GF-D8 (cell line): ENCODE results near the gene SLAMF6.
"Not testable (repeated sequence)": the region's sequence is repeated elsewhere in the genome, so short reads cannot be mapped to it uniquely, and the experiment has no call there.

Experiments used
- DNase-seq: peaks from one replicate; lab custom pipeline; 2025; lab: John Stamatoyannopoulos, UW

The SLAMF6 gene

GRCh38 chr1:160522622-160523345 lies at the start of gene SLAMF6:
SLAMF6 (minus strand) TSS chr1:160523255; CDS start chr1:160523192, 63 bp downstream.
- DNase-seq, result no peak

- no peak for DNase-seq
Measured at GRCh38 chr1:160570840-160571239, 47.8 kb upstream of the SLAMF6 start.

GRCh38 chr1:160569806-160570205 lies 46.8 kb upstream of the SLAMF6 start:
- DNase-seq, result no peak

- peak; percentile 59 for DNase-seq
Measured at GRCh38 chr1:160567858-160568682, 45.0 kb upstream of the SLAMF6 start.

GRCh38 chr1:160567341-160567740 lies 44.3 kb upstream of the SLAMF6 start:
- no peak for DNase-seq

GRCh38 chr1:160565564-160565963 lies 42.5 kb upstream of the SLAMF6 start:
- no peak for DNase-seq

- not testable (repeated sequence) for DNase-seq
Measured at GRCh38 chr1:160563230-160563629, 40.2 kb upstream of the SLAMF6 start.

- not testable (repeated sequence) for DNase-seq
Measured at GRCh38 chr1:160562745-160563144, 39.7 kb upstream of the SLAMF6 start.

GRCh38 chr1:160560806-160561205 lies 37.8 kb upstream of the SLAMF6 start:
- DNase-seq, result no peak

GRCh38 chr1:160560045-160560705 lies 37.1 kb upstream of the SLAMF6 start:
- no peak for DNase-seq

- DNase-seq, result not testable (repeated sequence)
Measured at GRCh38 chr1:160559437-160559836, 36.4 kb upstream of the SLAMF6 start.

GRCh38 chr1:160558660-160559380 lies 35.8 kb upstream of the SLAMF6 start:
- peak; percentile 42 for DNase-seq

- no peak for DNase-seq
Measured at GRCh38 chr1:160553778-160554177, 30.7 kb upstream of the SLAMF6 start.

- DNase-seq, result no peak
Measured at GRCh38 chr1:160552425-160552824, 29.4 kb upstream of the SLAMF6 start.

- no peak for DNase-seq
Measured at GRCh38 chr1:160550572-160551034, 27.5 kb upstream of the SLAMF6 start.

- DNase-seq, result no peak
Measured at GRCh38 chr1:160549665-160550006, 26.6 kb upstream of the SLAMF6 start.

GRCh38 chr1:160548960-160549664 lies 26.1 kb upstream of the SLAMF6 start:
- no peak for DNase-seq

GRCh38 chr1:160548183-160548582 lies 25.1 kb upstream of the SLAMF6 start:
- DNase-seq, result no peak

GRCh38 chr1:160547422-160547821 lies 24.4 kb upstream of the SLAMF6 start:
- no peak for DNase-seq

- DNase-seq, result peak; percentile 15
Measured at GRCh38 chr1:160546942-160547341, 23.9 kb upstream of the SLAMF6 start.

- no peak for DNase-seq
Measured at GRCh38 chr1:160544647-160545046, 21.6 kb upstream of the SLAMF6 start.
